ENCODE results near the gene PAX5.

DNA sequence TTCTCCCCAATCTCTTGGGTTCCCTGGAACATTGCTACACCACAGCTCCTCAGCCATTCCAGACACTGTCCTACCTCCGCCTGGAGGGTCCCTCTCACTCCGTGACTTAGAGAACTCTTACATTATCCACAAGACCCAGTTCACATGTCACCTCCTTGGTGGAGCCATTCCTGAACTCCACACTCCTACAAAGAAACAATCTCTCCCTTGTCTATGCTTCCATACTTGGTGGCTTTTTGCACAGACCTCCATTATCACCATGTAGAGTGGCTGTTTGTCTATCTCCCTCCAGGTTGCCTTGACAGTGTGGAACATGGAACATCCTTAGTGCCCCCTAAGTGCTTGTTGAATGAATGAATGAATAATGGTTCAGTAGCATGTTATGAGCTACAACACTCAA lies 105.9 kb downstream of the PAX5 start:
- TF ChIP-seq, protein P1, sequence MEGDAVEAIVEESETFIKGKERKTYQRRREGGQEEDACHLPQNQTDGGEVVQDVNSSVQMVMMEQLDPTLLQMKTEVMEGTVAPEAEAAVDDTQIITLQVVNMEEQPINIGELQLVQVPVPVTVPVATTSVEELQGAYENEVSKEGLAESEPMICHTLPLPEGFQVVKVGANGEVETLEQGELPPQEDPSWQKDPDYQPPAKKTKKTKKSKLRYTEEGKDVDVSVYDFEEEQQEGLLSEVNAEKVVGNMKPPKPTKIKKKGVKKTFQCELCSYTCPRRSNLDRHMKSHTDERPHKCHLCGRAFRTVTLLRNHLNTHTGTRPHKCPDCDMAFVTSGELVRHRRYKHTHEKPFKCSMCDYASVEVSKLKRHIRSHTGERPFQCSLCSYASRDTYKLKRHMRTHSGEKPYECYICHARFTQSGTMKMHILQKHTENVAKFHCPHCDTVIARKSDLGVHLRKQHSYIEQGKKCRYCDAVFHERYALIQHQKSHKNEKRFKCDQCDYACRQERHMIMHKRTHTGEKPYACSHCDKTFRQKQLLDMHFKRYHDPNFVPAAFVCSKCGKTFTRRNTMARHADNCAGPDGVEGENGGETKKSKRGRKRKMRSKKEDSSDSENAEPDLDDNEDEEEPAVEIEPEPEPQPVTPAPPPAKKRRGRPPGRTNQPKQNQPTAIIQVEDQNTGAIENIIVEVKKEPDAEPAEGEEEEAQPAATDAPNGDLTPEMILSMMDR (conservative IDR thresholded peaks at IDR 0.05; ENCODE audit: low read length): no peak
- no peak for TF ChIP-seq EZH2phosphoT487 (IDR thresholded peaks at IDR 0.05; ENCODE audit: borderline replicate concordance, low read depth, low read length)
